GM12874 (cell line): ENCODE data around the gene P2RY11.

ENCODE experiments used
- TF ChIP-seq, protein P1 (sequence below): IDR thresholded peaks from 2 replicates; pipeline ENCODE4 v1.5.1; 2011; ENCODE audit warnings: low read depth, mild to moderate bottlenecking, control low read depth, low read length, moderate library complexity; ENCODE audit not compliant: insufficient read depth

The P2RY11 gene

DNA sequence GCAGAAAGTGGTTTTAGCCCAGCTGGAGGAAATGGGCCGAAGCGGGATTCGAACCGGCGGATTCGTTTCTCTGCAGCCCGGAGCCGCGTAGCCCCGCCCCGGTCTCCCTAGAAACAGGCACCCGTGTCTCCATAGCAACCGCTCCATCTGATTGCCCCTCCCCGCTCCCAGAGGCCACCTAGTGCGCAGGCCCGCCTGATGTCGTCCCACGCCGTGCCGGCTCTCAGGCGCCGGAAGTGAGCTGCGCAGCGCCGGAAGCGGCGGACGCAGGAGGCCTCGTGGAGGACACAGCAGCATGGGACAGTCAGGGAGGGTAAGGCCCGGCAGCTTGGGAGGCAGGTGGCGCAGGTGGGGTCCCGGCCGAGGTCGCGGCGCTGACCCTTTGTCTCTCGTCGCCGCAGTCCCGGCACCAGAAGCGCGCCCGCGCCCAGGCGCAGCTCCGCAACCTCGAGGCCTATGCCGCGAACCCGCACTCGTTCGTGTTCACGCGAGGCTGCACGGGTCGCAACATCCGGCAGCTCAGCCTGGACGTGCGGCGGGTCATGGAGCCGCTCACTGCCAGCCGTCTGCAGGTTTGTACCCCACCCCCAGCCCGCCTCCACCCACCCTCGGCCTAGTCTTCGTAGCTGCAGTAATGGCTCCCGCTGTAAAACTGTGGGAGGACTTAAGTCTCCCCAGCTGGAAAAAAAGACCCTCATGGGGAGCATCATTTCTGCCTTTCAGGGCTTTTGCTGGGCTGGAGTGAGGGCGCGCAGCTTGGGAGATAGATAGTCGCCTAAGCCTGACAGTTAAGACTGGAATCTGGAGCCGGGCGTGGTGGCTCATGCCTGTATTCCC, 5.2 kb upstream of the P2RY11 start, which contains the start of gene PPAN:
Gene PPAN (plus strand): TSS at position 263 of the 837 bp plus-strand sequence. CDS start 33 bp downstream, at position 296.
- TF ChIP-seq, protein P1, sequence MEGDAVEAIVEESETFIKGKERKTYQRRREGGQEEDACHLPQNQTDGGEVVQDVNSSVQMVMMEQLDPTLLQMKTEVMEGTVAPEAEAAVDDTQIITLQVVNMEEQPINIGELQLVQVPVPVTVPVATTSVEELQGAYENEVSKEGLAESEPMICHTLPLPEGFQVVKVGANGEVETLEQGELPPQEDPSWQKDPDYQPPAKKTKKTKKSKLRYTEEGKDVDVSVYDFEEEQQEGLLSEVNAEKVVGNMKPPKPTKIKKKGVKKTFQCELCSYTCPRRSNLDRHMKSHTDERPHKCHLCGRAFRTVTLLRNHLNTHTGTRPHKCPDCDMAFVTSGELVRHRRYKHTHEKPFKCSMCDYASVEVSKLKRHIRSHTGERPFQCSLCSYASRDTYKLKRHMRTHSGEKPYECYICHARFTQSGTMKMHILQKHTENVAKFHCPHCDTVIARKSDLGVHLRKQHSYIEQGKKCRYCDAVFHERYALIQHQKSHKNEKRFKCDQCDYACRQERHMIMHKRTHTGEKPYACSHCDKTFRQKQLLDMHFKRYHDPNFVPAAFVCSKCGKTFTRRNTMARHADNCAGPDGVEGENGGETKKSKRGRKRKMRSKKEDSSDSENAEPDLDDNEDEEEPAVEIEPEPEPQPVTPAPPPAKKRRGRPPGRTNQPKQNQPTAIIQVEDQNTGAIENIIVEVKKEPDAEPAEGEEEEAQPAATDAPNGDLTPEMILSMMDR, result no peak

DNA sequence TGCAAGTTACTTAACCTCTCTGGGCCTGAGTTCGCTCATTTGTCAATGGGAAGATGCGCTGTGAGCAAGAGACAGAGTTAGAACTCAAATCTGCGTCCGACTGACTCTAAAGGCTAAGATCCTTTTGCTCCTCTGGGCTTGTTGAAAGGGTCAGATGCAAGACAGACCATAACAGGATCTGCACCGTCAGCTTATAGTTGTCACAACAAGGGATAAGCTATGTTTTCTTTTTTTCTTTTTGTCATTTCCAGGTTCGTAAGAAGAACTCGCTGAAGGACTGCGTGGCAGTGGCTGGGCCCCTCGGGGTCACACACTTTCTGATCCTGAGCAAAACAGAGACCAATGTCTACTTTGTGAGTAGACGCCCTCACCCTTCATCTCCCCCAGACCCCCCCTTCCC, 4.2 kb upstream of the P2RY11 start:
- TF ChIP-seq, protein P1, result no peak

DNA sequence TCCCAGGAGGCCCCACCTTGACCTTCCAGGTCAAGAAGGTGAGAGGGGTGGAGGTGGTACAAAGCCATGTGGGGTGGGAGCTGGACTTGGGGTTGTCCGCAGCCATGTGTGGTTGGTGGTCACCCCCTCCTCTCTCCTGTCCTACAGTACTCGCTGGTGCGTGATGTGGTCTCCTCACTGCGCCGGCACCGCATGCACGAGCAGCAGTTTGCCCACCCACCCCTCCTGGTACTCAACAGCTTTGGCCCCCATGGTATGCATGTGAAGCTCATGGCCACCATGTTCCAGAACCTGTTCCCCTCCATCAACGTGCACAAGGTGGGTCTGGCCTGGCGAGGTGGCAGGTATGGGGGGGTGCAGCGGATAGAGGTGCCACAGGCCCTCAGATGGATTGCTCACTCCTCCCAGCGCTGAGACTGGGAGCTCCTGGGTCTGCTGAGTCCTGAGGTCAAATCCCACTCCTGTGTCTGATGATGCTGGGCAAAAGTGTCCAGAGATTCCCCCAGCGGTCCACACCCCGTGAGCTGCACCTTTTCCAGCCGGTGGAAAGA, 3.6 kb upstream of the P2RY11 start:
- TF ChIP-seq, protein P1, result no peak

DNA sequence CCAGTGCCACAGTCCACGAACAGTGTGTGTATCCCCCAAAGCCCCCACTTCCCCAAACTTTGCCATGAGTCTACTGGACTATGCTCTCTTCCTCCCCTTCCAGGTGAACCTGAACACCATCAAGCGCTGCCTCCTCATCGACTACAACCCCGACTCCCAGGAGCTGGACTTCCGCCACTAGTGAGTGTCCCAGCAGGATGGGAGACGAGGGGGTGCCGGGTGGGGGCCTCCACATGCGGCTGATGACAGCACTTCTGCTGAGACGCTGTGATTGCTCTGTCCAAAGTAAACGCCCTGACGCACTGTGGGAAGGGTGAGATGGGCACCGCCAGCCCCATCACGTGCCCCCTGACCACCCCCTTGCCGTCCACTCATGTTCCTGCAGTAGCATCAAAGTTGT, 2.0 kb upstream of the P2RY11 start:
- TF ChIP-seq, protein P1, result no peak

DNA sequence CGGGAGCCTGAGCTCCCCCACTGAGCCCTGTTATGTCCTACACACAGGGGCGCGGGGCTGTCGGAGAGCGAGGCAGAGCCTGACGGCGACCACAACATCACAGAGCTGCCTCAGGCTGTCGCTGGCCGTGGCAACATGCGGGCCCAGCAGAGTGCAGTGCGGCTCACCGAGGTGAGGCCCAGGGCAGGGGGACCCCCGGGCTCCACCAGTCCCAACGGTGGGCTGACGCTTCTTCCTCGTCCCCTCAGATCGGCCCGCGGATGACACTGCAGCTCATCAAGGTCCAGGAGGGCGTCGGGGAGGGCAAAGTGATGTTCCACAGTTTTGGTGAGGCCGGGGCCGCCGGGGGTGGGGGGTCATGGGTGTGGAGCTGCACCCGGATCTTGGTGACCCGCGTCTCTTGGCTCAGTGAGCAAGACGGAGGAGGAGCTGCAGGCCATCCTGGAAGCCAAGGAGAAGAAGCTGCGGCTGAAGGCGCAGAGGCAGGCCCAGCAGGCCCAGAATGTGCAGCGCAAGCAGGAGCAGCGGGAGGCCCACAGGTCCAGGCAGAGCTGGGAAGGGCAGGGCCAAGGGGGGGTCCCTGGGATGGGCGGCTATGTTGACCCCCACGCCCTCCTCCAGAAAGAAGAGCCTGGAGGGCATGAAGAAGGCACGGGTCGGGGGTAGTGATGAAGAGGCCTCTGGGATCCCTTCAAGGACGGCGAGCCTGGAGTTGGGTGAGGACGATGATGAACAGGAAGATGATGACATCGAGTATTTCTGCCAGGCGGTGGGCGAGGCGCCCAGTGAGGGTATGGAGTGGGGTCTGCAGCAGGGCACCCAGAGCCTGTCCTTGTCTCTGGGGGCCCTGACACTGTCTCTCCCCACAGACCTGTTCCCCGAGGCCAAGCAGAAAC, 1.2 kb upstream of the P2RY11 start:
- TF ChIP-seq, protein P1, result no peak

DNA sequence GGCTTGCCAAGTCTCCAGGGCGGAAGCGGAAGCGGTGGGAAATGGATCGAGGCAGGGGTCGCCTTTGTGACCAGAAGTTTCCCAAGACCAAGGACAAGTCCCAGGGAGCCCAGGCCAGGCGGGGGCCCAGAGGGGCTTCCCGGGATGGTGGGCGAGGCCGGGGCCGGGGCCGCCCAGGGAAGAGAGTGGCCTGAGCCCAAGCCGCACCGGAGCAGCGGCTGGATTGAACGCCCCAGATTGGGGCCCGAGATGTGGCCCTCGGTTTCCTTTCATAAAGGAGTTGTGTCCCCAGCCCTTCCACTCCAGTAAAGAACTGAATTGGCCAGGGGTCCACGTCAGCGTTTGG, 548 bp upstream of the P2RY11 start:
- TF ChIP-seq, protein P1, result no peak
